Choroid plexus epithelial cell (primary cell): ENCODE data around the gene PRKCA.
A peak's percentile ranks its signal among the peaks of the same experiment; 100 is the strongest.

Source experiments
- DNase-seq: peaks from one replicate; pipeline ENCODE4 v3.0.0-alpha.2; 2010; ENCODE audit warnings: low read depth
- H3K4me3 ChIP-seq: 2 replicates; pipeline ENCODE4 v1.5.1; 2011; ENCODE audit warnings: low read depth, mild to moderate bottlenecking, control low read depth, low read length, moderate library complexity
- CTCF ChIP-seq: conservative IDR thresholded peaks from 2 replicates; pipeline ENCODE4 v1.5.1; 2011; ENCODE audit warnings: low read depth, mild to moderate bottlenecking, control low read depth, inconsistent platforms, low read length, moderate library complexity

Gene PRKCA

GRCh38 chr17:66715745-66716156 lies 413.3 kb downstream of the PRKCA start:
- TF ChIP-seq CTCF: peak; percentile 76
- H3K4me3 ChIP-seq: no peak overlapping the region
- peak; percentile 86 for DNase-seq

- no peak overlapping the region for H3K4me3 ChIP-seq
- no peak for DNase-seq
- no peak for TF ChIP-seq CTCF
Measured at GRCh38 chr17:66716236-66717026, 414.0 kb downstream of the PRKCA start.

- no peak for TF ChIP-seq CTCF
- DNase-seq: peak; percentile 39
Measured at GRCh38 chr17:66717641-66718058, 415.2 kb downstream of the PRKCA start.

GRCh38 chr17:66720027-66720426 lies 417.6 kb downstream of the PRKCA start:
- DNase-seq: no peak
- TF ChIP-seq CTCF: no peak

More at GRCh38 chr17:66717641-66718058, 415.2 kb downstream of the PRKCA start:
- no peak overlapping the region for H3K4me3 ChIP-seq

GRCh38 chr17:66720567-66720966 lies 418.2 kb downstream of the PRKCA start:
- no peak overlapping the region for H3K4me3 ChIP-seq
- DNase-seq: no peak
- no peak for TF ChIP-seq CTCF

More at GRCh38 chr17:66720027-66720426, 417.6 kb downstream of the PRKCA start:
- H3K4me3 ChIP-seq: no peak overlapping the region

GRCh38 chr17:66722341-66722740 lies 419.9 kb downstream of the PRKCA start:
- no peak for DNase-seq
- no peak for TF ChIP-seq CTCF
- H3K4me3 ChIP-seq: no peak overlapping the region
